WI38 (cell line): ENCODE results near the gene FGD4.

Experiments
- H3K4me3 ChIP-seq: 2 replicates; pipeline ENCODE4 v1.5.1; 2011; ENCODE audit warnings: low read depth, mild to moderate bottlenecking, control low read depth, low read length
- TF ChIP-seq, protein P1 (sequence below): IDR thresholded peaks from 2 replicates; pipeline ENCODE4 v1.5.1; 2012; ENCODE audit warnings: low read depth, mild to moderate bottlenecking, control low read depth, low read length

Gene FGD4

DNA sequence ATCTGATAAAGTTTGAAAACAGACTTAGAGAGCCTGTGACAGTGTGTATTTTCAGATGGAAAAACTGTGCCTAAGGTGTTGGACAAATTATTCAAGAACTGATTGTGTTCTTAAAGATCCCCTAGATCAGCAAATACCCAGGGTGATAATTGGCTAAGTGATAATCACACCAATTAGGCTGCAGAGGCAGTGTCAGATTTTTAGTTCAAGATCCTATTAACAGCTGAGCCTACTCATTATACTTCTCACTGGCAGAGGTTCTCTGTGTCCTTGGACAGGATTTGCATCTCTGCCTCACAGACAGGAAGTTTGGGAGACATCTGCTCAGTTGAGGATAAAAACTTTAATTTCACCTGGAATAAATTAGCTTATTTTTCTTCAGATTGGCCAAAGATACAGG is 4.3 kb upstream of the FGD4 start:
- TF ChIP-seq, protein P1, sequence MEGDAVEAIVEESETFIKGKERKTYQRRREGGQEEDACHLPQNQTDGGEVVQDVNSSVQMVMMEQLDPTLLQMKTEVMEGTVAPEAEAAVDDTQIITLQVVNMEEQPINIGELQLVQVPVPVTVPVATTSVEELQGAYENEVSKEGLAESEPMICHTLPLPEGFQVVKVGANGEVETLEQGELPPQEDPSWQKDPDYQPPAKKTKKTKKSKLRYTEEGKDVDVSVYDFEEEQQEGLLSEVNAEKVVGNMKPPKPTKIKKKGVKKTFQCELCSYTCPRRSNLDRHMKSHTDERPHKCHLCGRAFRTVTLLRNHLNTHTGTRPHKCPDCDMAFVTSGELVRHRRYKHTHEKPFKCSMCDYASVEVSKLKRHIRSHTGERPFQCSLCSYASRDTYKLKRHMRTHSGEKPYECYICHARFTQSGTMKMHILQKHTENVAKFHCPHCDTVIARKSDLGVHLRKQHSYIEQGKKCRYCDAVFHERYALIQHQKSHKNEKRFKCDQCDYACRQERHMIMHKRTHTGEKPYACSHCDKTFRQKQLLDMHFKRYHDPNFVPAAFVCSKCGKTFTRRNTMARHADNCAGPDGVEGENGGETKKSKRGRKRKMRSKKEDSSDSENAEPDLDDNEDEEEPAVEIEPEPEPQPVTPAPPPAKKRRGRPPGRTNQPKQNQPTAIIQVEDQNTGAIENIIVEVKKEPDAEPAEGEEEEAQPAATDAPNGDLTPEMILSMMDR: no peak
- no peak overlapping the region for H3K4me3 ChIP-seq

- TF ChIP-seq, protein P1: no peak
- H3K4me3 ChIP-seq: no peak overlapping the region
Observed at GRCh38 chr12:32397696-32398095, 1.7 kb upstream of the FGD4 start.

- no peak overlapping the region for H3K4me3 ChIP-seq
- TF ChIP-seq, protein P1: no peak
Observed at GRCh38 chr12:32398181-32398580, 1.2 kb upstream of the FGD4 start.

GRCh38 chr12:32398816-32399369 is 465 bp upstream of the FGD4 start:
- TF ChIP-seq, protein P1: no peak
- H3K4me3 ChIP-seq: peak overlapping the region; percentile 63

DNA sequence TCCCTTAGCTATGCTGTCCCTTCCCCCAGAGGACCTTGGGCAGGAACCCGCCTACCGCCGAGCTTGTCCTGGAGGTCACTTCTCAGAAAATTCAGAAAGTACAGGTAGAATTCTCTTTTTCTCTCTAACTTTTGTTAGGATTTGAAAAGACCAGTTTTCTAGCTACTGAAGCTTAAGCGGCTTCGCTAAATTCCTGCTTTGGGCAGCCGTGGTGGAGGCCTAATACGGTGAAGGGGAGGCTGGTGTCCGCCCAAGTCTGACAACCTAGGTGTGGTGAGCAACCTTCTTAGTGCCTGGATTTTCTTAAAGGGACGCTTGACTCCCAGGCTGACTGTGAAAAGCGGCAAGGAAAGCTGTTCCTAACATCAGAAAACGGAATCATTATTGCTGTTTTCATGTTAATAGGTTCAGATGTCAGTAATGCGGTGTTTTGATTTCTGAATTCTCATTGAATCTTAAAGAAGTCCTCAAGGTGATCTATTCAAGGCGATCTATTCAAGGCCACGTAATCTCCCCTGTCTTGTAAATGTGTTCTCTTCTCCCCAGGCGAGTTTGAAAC is 835 bp downstream of the FGD4 start:
- H3K4me3 ChIP-seq: peak overlapping the region; percentile 63
- TF ChIP-seq, protein P1: no peak

- no peak overlapping the region for H3K4me3 ChIP-seq
- TF ChIP-seq, protein P1: no peak
Observed at GRCh38 chr12:32400866-32401265, 1.5 kb downstream of the FGD4 start.

DNA sequence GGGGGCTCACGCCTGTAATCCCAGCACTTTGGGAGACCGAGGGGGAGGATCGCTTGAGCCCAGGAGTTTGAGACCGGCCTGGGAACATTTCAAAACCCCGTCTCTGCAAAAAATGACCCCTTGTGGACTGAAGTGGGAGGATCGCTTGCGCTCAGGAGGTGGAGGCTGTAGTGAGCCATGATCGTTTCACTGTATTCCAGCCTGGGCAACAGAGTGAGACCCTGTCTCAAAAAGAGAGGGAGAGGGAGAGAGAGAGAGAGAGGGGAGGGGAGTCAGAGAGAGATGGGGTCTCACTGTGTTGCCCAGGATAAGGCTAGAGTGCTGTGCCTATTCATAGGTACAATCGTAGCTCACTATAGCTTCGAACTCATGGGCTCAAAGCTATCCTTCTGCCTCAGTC is 2.8 kb downstream of the FGD4 start:
- no peak overlapping the region for H3K4me3 ChIP-seq
- TF ChIP-seq, protein P1: no peak
